ENCODE results near the gene PARP14.

DNA sequence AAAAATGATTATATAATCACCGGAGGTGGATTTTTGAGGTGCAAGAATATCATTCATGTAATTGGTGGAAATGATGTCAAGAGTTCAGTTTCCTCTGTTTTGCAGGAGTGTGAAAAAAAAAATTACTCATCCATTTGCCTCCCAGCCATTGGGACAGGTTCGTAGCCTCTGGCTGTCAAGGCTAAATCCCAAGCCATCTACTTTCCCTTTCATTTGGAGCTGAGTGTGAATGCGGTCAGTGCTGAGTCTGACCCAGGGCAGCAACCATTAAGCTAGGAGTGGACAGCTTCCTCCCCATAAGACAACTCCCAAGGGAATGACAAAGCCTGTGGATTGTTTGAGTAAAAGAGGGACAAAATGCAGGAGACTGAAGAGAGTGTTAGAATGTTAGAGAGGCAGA lies 33.6 kb downstream of the PARP14 start:
- no peak for TF ChIP-seq EZH2phosphoT487 (IDR thresholded peaks at IDR 0.05; ENCODE audit: low read depth)
- TF ChIP-seq, protein P1, sequence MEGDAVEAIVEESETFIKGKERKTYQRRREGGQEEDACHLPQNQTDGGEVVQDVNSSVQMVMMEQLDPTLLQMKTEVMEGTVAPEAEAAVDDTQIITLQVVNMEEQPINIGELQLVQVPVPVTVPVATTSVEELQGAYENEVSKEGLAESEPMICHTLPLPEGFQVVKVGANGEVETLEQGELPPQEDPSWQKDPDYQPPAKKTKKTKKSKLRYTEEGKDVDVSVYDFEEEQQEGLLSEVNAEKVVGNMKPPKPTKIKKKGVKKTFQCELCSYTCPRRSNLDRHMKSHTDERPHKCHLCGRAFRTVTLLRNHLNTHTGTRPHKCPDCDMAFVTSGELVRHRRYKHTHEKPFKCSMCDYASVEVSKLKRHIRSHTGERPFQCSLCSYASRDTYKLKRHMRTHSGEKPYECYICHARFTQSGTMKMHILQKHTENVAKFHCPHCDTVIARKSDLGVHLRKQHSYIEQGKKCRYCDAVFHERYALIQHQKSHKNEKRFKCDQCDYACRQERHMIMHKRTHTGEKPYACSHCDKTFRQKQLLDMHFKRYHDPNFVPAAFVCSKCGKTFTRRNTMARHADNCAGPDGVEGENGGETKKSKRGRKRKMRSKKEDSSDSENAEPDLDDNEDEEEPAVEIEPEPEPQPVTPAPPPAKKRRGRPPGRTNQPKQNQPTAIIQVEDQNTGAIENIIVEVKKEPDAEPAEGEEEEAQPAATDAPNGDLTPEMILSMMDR (IDR thresholded peaks at IDR 0.05; ENCODE audit: low read depth, low read length), result no peak

All from OCI-LY3 (cell line).